ENCODE data around the gene TNS2.

DNA sequence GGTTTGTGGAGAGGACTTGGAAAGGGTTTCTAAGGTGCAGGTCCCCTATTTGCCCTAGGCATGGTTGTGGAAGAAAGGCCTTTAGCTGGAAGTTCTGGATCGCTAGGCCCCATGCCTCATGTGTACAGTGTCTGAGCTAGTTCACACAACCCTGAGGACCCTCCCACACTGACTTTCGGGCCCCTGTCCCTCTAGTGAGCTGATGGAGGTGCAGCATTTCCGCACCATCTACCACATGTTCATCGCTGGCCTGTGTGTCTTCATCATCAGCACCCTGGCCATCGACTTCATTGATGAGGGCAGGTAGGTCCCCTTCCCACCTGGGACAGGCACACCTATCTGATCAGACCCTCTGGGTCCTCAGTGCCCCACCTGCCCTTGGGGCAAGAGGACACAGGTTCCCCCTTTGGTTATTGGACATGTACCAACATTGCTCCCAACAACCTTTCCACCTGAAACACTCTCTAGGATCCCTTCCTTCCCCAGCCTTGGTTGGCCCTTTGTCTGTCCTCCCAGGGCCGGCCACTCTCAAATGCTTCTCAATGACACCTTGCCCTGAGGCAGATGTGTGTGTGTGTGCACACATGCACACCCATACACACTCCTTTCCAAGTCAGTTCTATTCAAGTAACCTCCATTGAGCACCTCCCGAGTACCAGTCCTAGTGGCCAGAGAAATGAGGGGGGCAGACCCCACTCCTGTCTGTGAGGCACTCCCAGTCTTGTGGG is 56.0 kb downstream of the TNS2 start:
- TF ChIP-seq EP300 (IDR thresholded peaks at IDR 0.05) (no peak), POLR2A (IDR thresholded peaks at IDR 0.05) (no peak)
- TF ChIP-seq, protein P1, sequence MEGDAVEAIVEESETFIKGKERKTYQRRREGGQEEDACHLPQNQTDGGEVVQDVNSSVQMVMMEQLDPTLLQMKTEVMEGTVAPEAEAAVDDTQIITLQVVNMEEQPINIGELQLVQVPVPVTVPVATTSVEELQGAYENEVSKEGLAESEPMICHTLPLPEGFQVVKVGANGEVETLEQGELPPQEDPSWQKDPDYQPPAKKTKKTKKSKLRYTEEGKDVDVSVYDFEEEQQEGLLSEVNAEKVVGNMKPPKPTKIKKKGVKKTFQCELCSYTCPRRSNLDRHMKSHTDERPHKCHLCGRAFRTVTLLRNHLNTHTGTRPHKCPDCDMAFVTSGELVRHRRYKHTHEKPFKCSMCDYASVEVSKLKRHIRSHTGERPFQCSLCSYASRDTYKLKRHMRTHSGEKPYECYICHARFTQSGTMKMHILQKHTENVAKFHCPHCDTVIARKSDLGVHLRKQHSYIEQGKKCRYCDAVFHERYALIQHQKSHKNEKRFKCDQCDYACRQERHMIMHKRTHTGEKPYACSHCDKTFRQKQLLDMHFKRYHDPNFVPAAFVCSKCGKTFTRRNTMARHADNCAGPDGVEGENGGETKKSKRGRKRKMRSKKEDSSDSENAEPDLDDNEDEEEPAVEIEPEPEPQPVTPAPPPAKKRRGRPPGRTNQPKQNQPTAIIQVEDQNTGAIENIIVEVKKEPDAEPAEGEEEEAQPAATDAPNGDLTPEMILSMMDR (IDR thresholded peaks at IDR 0.05): no peak

Measured in upper lobe of left lung (tissue), 4 donors.